ENCODE measurements around the gene UBQLNL.

UBQLNL gene

GRCh38 chr11:5516599-5516998, at the start of gene UBQLNL:
Gene UBQLNL, minus strand, starts transcription at chr11:5516699. Its CDS starts 258 bp downstream, at chr11:5516441.
- no peak for DNase-seq

- no peak for DNase-seq
Observed at GRCh38 chr11:5564259-5565019, 47.9 kb upstream of the UBQLNL start.

- DNase-seq, result no peak
Observed at GRCh38 chr11:5557751-5558150, 41.3 kb upstream of the UBQLNL start.

GRCh38 chr11:5556596-5557188, 40.2 kb upstream of the UBQLNL start:
- no peak for DNase-seq

- no peak for DNase-seq
Observed at GRCh38 chr11:5553343-5553742, 36.8 kb upstream of the UBQLNL start.

- DNase-seq, result no peak
Observed at GRCh38 chr11:5550440-5551095, 34.1 kb upstream of the UBQLNL start.

GRCh38 chr11:5548440-5548839, 31.9 kb upstream of the UBQLNL start, which contains the start of gene OR52H1:
Gene OR52H1, minus strand, starts transcription at chr11:5548540. Its CDS starts 3,035 bp downstream, at chr11:5545505.
- no peak for DNase-seq

GRCh38 chr11:5547982-5548381, 31.5 kb upstream of the UBQLNL start:
- DNase-seq, result no peak

- no peak for DNase-seq
Observed at GRCh38 chr11:5546457-5546856, 30.0 kb upstream of the UBQLNL start.

- no peak for DNase-seq
Observed at GRCh38 chr11:5541427-5541826, 24.9 kb upstream of the UBQLNL start.

GRCh38 chr11:5536482-5536881, 20.0 kb upstream of the UBQLNL start:
- no peak for DNase-seq

- DNase-seq, result no peak
Observed at GRCh38 chr11:5534046-5534445, 17.5 kb upstream of the UBQLNL start.

GRCh38 chr11:5531053-5531831, 14.7 kb upstream of the UBQLNL start:
- no peak for DNase-seq

GRCh38 chr11:5528495-5528894, 12.0 kb upstream of the UBQLNL start:
- no peak for DNase-seq

- no peak for DNase-seq
Observed at GRCh38 chr11:5527716-5528115, 11.2 kb upstream of the UBQLNL start.

- DNase-seq, result no peak
Observed at GRCh38 chr11:5524756-5525155, 8.3 kb upstream of the UBQLNL start.

GRCh38 chr11:5522308-5522707, 5.8 kb upstream of the UBQLNL start:
- no peak for DNase-seq

- no peak for DNase-seq
Observed at GRCh38 chr11:5521540-5521939, 5.0 kb upstream of the UBQLNL start.

GRCh38 chr11:5514841-5515240, 1.7 kb downstream of the UBQLNL start:
- no peak for DNase-seq

GRCh38 chr11:5509803-5510202, 6.7 kb downstream of the UBQLNL start, which contains the start of gene UBQLN3:
Gene UBQLN3, minus strand, starts transcription at chr11:5509957. Its CDS starts 399 bp downstream, at chr11:5509558.
- DNase-seq, result no peak

GRCh38 chr11:5508605-5509004, 7.9 kb downstream of the UBQLNL start:
- DNase-seq, result no peak

- no peak for DNase-seq
Observed at GRCh38 chr11:5507933-5508305, 8.6 kb downstream of the UBQLNL start.

Measured in CD4-positive, alpha-beta T cell treated with Interleukin-10 for 1 hour (primary cell).